ENCODE data around the gene DIS3L2.

DIS3L2 gene

GRCh38 chr2:232049350-232049749 lies 87.8 kb downstream of the DIS3L2 start:
- no peak overlapping the region for H3K4me3 ChIP-seq (ENCODE audit: low read depth, low read length)

- no peak overlapping the region for H3K4me3 ChIP-seq (ENCODE audit: low read depth, low read length)
These were observed 91.1 kb downstream of the DIS3L2 start for GRCh38 chr2:232052591-232052990.

- no peak overlapping the region for H3K4me3 ChIP-seq (ENCODE audit: low read depth, low read length)
These were observed 92.3 kb downstream of the DIS3L2 start for GRCh38 chr2:232053777-232054176.

GRCh38 chr2:232058063-232058877 lies 96.8 kb downstream of the DIS3L2 start:
- H3K4me3 ChIP-seq (ENCODE audit: low read depth, low read length), result no peak overlapping the region

GRCh38 chr2:232058931-232059330 lies 97.4 kb downstream of the DIS3L2 start:
- H3K4me3 ChIP-seq (ENCODE audit: low read depth, low read length), result no peak overlapping the region

GRCh38 chr2:232061265-232061664 lies 99.8 kb downstream of the DIS3L2 start:
- H3K4me3 ChIP-seq (ENCODE audit: low read depth, low read length), result no peak overlapping the region

- no peak overlapping the region for H3K4me3 ChIP-seq (ENCODE audit: low read depth, low read length)
These were observed 111.5 kb downstream of the DIS3L2 start for GRCh38 chr2:232073026-232073425.

- no peak overlapping the region for H3K4me3 ChIP-seq (ENCODE audit: low read depth, low read length)
These were observed 112.2 kb downstream of the DIS3L2 start for GRCh38 chr2:232073699-232074098.

GRCh38 chr2:232075080-232075479 lies 113.6 kb downstream of the DIS3L2 start:
- H3K4me3 ChIP-seq (ENCODE audit: low read depth, low read length), result no peak overlapping the region

- H3K4me3 ChIP-seq (ENCODE audit: low read depth, low read length), result no peak overlapping the region
These were observed 114.3 kb downstream of the DIS3L2 start for GRCh38 chr2:232075859-232076258.

- H3K4me3 ChIP-seq (ENCODE audit: low read depth, low read length), result no peak overlapping the region
These were observed 114.8 kb downstream of the DIS3L2 start for GRCh38 chr2:232076272-232076671.

- H3K4me3 ChIP-seq (ENCODE audit: low read depth, low read length), result no peak overlapping the region
These were observed 115.2 kb downstream of the DIS3L2 start for GRCh38 chr2:232076736-232077135.

- H3K4me3 ChIP-seq (ENCODE audit: low read depth, low read length), result no peak overlapping the region
These were observed 123.7 kb downstream of the DIS3L2 start for GRCh38 chr2:232085164-232085563.

- no peak overlapping the region for H3K4me3 ChIP-seq (ENCODE audit: low read depth, low read length)
These were observed 124.4 kb downstream of the DIS3L2 start for GRCh38 chr2:232085826-232086425.

- no peak overlapping the region for H3K4me3 ChIP-seq (ENCODE audit: low read depth, low read length)
These were observed 127.3 kb downstream of the DIS3L2 start for GRCh38 chr2:232088771-232089170.

- H3K4me3 ChIP-seq (ENCODE audit: low read depth, low read length), result no peak overlapping the region
These were observed 132.7 kb downstream of the DIS3L2 start for GRCh38 chr2:232094201-232094600.

- H3K4me3 ChIP-seq (ENCODE audit: low read depth, low read length), result no peak overlapping the region
These were observed 133.4 kb downstream of the DIS3L2 start for GRCh38 chr2:232094883-232095282.

- H3K4me3 ChIP-seq (ENCODE audit: low read depth, low read length), result no peak overlapping the region
These were observed 135.7 kb downstream of the DIS3L2 start for GRCh38 chr2:232097260-232097659.

- H3K4me3 ChIP-seq (ENCODE audit: low read depth, low read length), result no peak overlapping the region
These were observed 136.2 kb downstream of the DIS3L2 start for GRCh38 chr2:232097758-232098157.

GRCh38 chr2:232102380-232102779 lies 140.9 kb downstream of the DIS3L2 start:
- no peak overlapping the region for H3K4me3 ChIP-seq (ENCODE audit: low read depth, low read length)

GRCh38 chr2:232103140-232103737 lies 141.7 kb downstream of the DIS3L2 start:
- H3K4me3 ChIP-seq (ENCODE audit: low read depth, low read length), result no peak overlapping the region

GRCh38 chr2:232104076-232104646 lies 142.6 kb downstream of the DIS3L2 start:
- H3K4me3 ChIP-seq (ENCODE audit: low read depth, low read length), result no peak overlapping the region

Measured in iPS-11a (cell line).